Mucosa of rectum (tissue), 2 donors: ENCODE measurements around the gene CHST14.

Experiments used
- H3K27ac ChIP-seq, 2 donors: one replicate each; pipeline ENCODE4 v1.7.0; 2013; ENCODE audit warnings: inconsistent platforms in 2 of 2, low read depth in 2 of 2, low read length in 2 of 2
- H3K27me3 ChIP-seq, 2 donors: one replicate each; pipeline ENCODE4 v1.7.0; 2013; ENCODE audit warnings: low read length in 2 of 2; ENCODE audit not compliant: control insufficient read depth in 2 of 2, insufficient read depth in 2 of 2
- H3K36me3 ChIP-seq, 2 donors: one replicate each; pipeline ENCODE4 v1.7.0; 2013; ENCODE audit warnings: low read length in 2 of 2; ENCODE audit not compliant: control insufficient read depth in 2 of 2, insufficient read depth in 2 of 2
- H3K4me1 ChIP-seq, 2 donors: one replicate each; pipeline ENCODE4 v1.7.0; 2013; ENCODE audit warnings: low read length in 2 of 2, mild to moderate bottlenecking in 1 of 2; ENCODE audit not compliant: control insufficient read depth in 2 of 2, insufficient read depth in 2 of 2
- H3K4me3 ChIP-seq, 2 donors: one replicate each; pipeline ENCODE4 v1.7.0; 2013; ENCODE audit warnings: low read length in 2 of 2
- H3K9ac ChIP-seq, 2 donors: one replicate each; pipeline ENCODE4 v1.7.0; 2013; ENCODE audit warnings: low read length in 2 of 2, low read depth in 1 of 2, mild to moderate bottlenecking in 1 of 2
- H3K9me3 ChIP-seq, 2 donors: one replicate each; pipeline ENCODE4 v1.7.0; 2013; ENCODE audit warnings: low read length in 2 of 2; ENCODE audit not compliant: control insufficient read depth in 2 of 2
- donor health status: healthy.
- donor health status: Normal muscosa, but diverticular disease.

Gene CHST14

DNA sequence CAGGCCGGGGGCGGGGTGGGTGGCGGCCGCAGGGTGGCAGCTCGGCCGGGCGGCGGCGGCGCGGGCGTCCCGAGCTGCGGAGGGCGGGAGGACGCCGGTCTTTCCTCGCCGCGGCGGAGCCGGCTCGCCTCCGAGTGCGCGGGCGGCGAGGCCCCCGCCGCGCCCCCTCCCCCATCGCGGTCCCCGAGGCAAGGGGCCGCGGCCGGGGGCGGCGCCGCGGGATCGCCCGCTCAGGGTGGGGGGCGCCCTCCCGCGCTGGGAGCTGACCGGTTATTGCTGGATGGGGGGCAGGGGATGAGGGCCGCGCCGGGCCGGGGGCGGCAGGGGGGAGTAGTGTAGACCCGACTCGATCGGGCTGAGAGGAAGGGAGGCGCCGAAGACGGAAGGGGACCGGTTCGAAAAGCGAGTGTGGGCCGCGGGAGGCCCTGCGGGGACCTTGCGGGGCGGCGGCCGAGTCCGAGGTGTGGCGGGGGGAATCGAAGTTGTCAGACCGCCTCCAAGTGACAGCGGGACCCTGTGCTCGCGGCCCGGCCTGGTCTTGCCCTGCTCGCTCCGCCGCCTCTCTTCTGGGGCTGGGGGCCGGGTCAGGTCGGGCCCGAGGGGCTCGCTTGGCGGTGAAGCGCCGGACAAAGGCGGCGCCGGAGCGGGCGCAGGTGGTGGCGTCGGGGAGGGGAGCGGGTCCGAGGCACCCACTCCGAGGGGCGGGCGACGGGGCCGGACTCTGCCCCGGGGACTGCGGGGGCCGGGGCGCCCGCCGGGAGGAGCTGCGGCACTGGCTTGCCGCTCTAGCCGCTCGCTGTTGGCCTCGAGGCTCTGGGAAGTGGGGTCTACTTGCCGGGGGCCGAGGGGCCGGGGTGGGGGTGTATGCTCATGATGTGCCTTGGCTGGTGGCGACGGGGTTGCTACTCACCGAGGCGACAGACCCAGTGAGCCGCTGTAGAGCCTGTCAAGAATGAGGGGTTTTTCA lies 28.9 kb upstream of the CHST14 start:
- peaks cover under 1 to 6% of the 10 kb centered on the region in 2 donors for H3K27me3 ChIP-seq
- no peaks in the 10 kb centered on the region for H3K9me3 ChIP-seq
- H3K9ac ChIP-seq, result peak overlapping the region; percentile 52 to 74
- peaks cover 25% of the 10 kb centered on the region in 2 donors for H3K4me1 ChIP-seq
- H3K36me3 ChIP-seq, result no peaks in the 10 kb centered on the region
- no peak overlapping the region for H3K27ac ChIP-seq
- H3K4me3 ChIP-seq, result peak overlapping the region; percentile 71 to 73

DNA sequence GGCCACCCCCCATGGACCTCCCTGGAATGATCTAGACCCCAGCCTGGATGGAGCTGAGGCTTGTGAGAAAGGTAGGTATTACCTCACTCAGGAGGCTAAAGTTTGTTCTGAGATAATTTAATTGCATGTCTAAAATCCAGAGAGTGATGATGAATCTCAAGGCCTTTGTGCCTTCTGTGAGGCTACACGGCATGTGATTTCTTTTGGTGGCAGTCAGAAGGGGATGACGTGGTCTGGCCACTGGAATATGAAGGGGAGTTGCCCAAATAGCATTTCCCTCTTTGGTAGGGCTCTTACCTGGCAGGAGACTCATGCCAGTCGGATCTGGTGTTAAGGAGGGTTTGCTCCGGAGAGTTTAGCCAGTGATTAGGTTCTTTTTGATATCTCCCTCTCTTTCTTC lies 27.5 kb upstream of the CHST14 start:
- H3K9me3 ChIP-seq, result no peaks in the 10 kb centered on the region
- no peak overlapping the region for H3K27ac ChIP-seq
- H3K27me3 ChIP-seq, result no peaks in the 10 kb centered on the region
- no peak overlapping the region for H3K9ac ChIP-seq
- peaks cover 23% of the 10 kb centered on the region in 2 donors for H3K4me1 ChIP-seq
- H3K4me3 ChIP-seq, result no peak overlapping the region
- H3K36me3 ChIP-seq, result no peaks in the 10 kb centered on the region

DNA sequence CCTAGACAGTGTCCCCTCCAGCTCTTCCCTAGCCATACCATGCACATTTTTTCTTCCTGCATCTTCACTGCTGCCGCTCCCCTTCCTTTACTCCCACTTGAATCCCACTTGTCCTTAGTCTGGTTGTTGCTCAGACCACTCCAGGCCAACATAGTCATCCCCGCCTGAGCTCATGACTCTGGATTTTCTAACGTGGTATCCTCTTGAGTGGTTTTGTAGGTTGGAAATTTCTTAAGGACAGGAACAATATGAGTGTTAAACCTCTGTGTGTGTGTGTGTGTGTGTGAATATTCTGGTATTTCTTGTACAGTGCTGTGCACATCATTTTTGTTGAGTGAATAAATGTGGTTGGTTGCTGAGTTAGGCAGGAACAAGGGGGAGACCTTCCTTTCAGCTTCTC lies 26.9 kb upstream of the CHST14 start:
- peaks cover 23 to 26% of the 10 kb centered on the region in 2 donors for H3K4me1 ChIP-seq
- H3K27ac ChIP-seq, result no peak overlapping the region
- no peaks in the 10 kb centered on the region for H3K27me3 ChIP-seq
- H3K36me3 ChIP-seq, result no peaks in the 10 kb centered on the region
- no peak overlapping the region for H3K4me3 ChIP-seq
- no peaks in the 10 kb centered on the region for H3K9me3 ChIP-seq
- no peak overlapping the region for H3K9ac ChIP-seq

DNA sequence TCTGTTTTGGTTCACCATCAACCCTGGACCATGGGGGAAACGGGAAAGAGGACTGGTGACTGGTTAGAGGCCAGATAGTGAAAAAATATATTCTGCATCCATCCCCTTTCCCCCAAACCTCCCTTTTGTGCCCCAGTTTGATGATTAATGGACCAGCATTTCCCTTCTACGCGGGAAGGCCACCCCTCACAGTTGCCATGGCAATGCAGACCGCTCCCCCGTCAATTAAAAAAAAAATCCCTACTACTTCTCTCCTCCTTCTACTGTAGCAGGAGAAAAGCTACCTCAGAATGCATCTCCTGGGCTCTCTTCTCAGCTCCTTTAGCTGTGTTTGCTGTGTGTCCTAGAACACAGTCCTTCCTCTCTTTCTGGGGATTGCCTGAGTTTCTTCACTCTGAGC lies 26.0 kb upstream of the CHST14 start:
- no peak overlapping the region for H3K9ac ChIP-seq
- H3K27ac ChIP-seq, result no peak overlapping the region
- H3K4me1 ChIP-seq, result peaks cover 20 to 22% of the 10 kb centered on the region in 2 donors
- no peaks in the 10 kb centered on the region for H3K27me3 ChIP-seq
- no peaks in the 10 kb centered on the region for H3K9me3 ChIP-seq
- H3K4me3 ChIP-seq, result no peak overlapping the region
- H3K36me3 ChIP-seq, result no peaks in the 10 kb centered on the region

DNA sequence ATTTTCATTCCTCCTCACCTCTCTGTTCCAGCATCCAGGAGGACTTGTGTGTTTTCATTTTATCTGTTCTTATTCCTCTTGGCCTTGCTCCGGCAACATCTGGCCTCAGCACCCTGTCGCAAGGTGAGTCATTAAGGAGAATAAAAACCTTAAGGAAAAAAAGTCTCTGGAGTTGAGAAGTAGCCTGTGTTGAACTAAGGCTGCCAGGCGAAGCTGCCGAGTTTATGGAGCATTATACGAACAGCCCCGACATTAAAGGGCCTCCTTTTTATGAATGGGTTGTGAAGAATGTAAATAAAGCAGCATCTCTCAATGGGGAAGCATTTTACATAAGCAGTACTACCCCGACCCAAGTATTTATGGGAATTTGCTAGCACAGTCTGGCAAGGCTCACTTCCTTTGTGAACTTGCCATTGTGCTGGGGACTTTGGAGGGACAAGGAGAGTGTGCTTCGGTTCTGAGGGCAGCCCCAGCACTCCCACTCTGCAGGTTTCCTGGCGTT lies 25.3 kb upstream of the CHST14 start:
- Histone ChIP-seq H3K27ac (peak overlapping the region in 1 of 2 donors; percentile 40), H3K9ac (no peak overlapping the region)

DNA sequence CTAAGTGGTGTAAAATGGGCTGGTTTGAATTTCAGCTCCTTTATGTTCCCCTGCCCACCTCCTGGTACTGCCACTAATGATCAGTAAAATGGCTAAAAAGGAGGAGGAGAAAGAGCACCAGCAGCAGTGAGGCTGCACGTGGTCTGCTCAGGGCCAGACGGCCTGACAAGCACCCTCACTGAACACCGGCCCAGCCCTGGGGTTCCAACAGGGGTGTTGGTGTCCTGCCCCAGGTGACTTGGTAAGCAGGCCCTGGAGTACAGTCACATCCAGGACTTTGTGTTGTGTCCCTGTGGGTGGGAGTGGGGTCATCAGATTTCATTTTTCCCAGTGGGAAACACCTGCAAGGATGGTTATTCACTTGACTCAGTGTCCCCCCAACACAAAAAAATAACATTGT lies 24.6 kb upstream of the CHST14 start:
- Histone ChIP-seq H3K9me3 (no peaks in the 10 kb centered on the region), H3K9ac (no peak overlapping the region), H3K27ac (peak overlapping the region in 1 of 2 donors; percentile 40), H3K4me3 (no peak overlapping the region), H3K36me3 (no peaks in the 10 kb centered on the region), H3K4me1 (peaks cover 17 to 21% of the 10 kb centered on the region in 2 donors), H3K27me3 (no peaks in the 10 kb centered on the region)

More for the DNA sequence above, 25.3 kb upstream of the CHST14 start:
- H3K36me3 ChIP-seq, result no peaks in the 10 kb centered on the region
- H3K4me3 ChIP-seq, result no peak overlapping the region
- H3K27me3 ChIP-seq, result no peaks in the 10 kb centered on the region
- H3K4me1 ChIP-seq, result peaks cover 16 to 20% of the 10 kb centered on the region in 2 donors
- H3K9me3 ChIP-seq, result no peaks in the 10 kb centered on the region

DNA sequence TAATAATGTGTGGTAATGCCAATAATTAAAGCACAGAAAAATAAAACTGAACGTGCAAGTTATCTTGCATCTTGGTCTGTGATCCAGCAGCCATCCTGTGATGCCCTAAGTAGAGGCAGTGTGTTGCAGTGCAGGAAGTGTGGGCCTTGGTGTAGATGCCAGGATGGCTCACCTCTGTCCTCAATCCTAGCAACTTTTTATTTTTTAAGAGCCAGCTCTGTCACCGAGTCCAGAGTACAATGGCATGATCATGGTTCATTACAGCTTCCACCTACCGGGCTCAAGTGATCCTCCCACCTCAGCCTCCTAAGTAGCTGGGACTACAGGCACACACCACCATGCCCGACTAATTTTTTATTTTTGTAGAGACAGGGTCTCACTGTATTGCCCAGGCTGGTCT lies 22.4 kb upstream of the CHST14 start:
- peaks cover 31 to 35% of the 10 kb centered on the region in 2 donors for H3K4me1 ChIP-seq
- H3K4me3 ChIP-seq, result no peak overlapping the region

DNA sequence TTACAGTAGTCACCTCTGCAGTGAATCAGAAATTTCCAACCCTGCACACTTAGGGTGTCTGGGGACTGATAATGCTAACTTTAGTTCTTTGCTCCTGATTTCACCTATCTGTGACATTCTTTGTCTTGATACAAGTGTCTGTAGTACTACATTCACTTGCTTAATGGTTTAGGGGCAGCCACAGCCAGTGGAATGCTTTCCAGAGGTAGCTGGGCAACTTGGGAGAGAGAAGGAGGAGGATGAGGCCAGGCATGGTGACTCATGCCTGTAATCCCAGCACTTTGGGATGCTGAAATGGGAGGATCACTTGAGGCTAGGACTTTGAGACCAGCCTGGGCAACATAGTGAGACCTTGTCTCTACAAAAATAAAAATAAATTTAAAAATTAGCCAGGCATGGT lies 21.5 kb upstream of the CHST14 start:
- Histone ChIP-seq H3K4me3 (no peak overlapping the region), H3K9ac (no peak overlapping the region), H3K9me3 (no peaks in the 10 kb centered on the region), H3K27me3 (no peaks in the 10 kb centered on the region), H3K4me1 (peaks cover 33 to 40% of the 10 kb centered on the region in 2 donors), H3K27ac (peak overlapping the region in 1 of 2 donors; percentile 32), H3K36me3 (no peaks in the 10 kb centered on the region)

More for the DNA sequence above, 22.4 kb upstream of the CHST14 start:
- Histone ChIP-seq H3K27ac (peak overlapping the region in 1 of 2 donors; percentile 32), H3K9me3 (no peaks in the 10 kb centered on the region), H3K36me3 (no peaks in the 10 kb centered on the region), H3K9ac (no peak overlapping the region), H3K27me3 (no peaks in the 10 kb centered on the region)

DNA sequence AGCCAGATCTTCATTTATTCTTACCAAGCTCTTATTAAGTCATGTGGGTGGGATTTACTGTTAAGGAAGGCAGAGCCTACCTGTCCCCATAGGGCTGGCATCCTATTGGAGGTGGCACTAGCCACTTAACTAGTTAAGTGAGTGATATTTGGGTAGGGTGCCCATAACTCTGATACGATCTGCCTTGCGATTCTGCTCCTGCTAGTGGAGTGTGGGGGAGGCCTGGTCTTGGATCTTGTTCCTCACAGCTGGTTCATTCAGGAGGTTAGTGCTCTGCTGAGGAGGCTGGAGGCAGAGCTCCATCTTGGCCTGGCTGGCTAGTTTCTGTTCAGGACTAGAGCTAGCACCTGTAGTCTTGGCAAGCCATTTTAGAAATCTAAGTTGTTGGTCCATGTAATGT lies 20.7 kb upstream of the CHST14 start:
- H3K4me3 ChIP-seq, result no peak overlapping the region
- no peak overlapping the region for H3K9ac ChIP-seq
- no peaks in the 10 kb centered on the region for H3K36me3 ChIP-seq
- no peak overlapping the region for H3K27ac ChIP-seq
- no peaks in the 10 kb centered on the region for H3K9me3 ChIP-seq
- no peaks in the 10 kb centered on the region for H3K27me3 ChIP-seq
- H3K4me1 ChIP-seq, result peaks cover 29 to 45% of the 10 kb centered on the region in 2 donors

DNA sequence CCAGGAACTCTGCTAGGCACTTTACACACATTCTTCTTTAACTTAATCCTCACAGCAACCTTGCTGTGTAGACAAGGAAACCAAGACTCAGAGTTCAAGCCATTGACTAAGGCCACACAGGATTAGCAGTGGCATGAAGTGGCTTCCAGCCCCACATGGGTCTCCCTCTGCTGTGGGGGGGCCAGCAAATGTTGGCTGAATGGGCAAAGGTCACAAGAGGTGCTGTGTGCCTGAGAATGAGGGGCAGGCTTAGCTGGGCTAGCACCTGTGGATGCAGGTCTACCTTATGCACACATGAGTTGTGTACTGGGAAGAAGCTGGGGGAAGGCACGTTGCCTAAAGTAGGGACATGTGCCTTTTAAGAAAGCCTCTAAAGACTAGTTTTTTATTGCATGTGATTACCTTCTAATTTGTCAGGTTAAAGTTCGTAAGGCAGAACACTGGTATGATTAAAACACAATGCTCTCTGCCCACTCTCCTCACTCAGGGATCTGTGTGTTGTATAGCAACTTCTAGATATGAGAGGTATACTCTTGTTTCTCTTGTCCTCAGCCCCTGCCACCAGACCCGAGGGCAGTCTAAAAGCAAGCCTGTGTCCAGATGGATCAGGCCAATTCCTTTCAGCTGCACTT lies 19.1 kb upstream of the CHST14 start:
- H3K4me1 ChIP-seq, result peaks cover 30 to 39% of the 10 kb centered on the region in 2 donors
- peak overlapping the region in 1 of 2 donors; percentile 33 for H3K4me3 ChIP-seq
- no peaks in the 10 kb centered on the region for H3K9me3 ChIP-seq
- H3K27me3 ChIP-seq, result no peaks in the 10 kb centered on the region
- no peaks in the 10 kb centered on the region for H3K36me3 ChIP-seq
- peak overlapping the region; percentile 32 to 76 for H3K27ac ChIP-seq
- peak overlapping the region; percentile 19 to 26 for H3K9ac ChIP-seq
